HG03039 (cell line): Measurements from ENCODE around the gene PPM1E.
"Not testable (repeated sequence)": the region's sequence is repeated elsewhere in the genome, so short reads cannot be mapped to it uniquely, and the experiment has no call there.

Experiments used
- ATAC-seq: cut with Tn5 transposase; IDR thresholded peaks from one replicate; pipeline ENCODE4 v1.9.1; 2021; ENCODE audit warnings: mild to moderate bottlenecking, moderate library complexity; ENCODE audit not compliant: unreplicated experiment

Gene PPM1E

DNA sequence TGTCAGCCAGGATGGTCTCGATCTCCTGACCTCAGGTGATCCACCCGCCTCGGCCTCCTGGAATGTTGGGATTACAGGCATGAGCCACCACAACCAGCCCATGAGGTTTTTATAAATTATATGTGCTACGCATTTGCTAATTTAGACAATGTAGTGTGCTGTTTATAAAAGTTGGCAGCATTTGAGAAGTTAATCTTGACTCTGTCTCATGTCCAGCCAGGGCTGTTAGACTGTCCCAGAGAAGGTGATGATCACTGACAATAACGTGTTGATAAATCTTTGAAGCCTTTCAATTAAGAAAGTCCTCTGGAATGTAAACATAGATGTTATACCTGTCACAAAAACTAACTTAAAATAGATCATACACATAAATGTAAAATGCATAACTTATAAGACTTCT is 82.0 kb downstream of the PPM1E start:
- ATAC-seq, result no peak

GRCh38 chr17:58840820-58841612 is 85.4 kb downstream of the PPM1E start:
- no peak for ATAC-seq

DNA sequence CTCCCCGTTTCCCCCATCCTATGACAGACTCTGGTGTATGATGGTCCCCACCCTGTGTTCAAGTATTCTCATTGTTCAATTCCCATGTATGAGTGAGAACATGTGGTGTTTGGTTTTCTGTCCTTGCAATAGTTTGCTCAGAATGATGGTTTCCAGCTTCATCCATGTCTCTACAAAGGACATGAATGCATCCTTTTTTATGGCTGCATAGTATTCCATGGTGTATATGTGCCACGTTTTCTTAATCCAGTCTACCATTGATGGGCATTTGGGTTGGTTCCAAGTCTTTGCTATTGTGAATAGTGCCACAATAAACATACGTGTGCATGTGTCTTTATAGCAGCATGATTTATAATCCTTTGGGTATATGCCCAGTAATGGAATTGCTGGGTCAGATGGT is 90.8 kb downstream of the PPM1E start:
- ATAC-seq, result not testable (repeated sequence)

GRCh38 chr17:58850106-58850505 is 94.5 kb downstream of the PPM1E start:
- not testable (repeated sequence) for ATAC-seq

GRCh38 chr17:58865301-58865700 is 109.6 kb downstream of the PPM1E start:
- ATAC-seq, result no peak

DNA sequence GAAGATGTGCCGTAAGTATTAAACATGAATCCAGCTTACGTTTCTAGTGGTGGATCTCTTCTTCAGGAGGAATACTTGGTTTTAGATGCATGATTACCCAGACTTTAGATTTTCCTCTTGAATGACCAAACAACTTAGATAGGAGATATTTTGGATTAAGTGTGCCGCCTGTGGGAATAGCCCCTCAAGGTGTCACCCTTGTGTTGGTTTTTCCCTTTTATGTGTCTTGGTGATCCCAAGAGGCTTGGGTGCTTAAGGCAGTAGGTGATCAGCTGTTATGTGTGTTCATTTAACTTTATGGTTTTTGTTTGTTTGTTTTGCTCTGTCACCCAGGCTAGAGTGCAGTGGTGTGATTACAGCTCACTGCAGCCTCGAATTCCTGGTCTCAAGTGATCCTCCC is 115.1 kb downstream of the PPM1E start:
- ATAC-seq, result no peak

DNA sequence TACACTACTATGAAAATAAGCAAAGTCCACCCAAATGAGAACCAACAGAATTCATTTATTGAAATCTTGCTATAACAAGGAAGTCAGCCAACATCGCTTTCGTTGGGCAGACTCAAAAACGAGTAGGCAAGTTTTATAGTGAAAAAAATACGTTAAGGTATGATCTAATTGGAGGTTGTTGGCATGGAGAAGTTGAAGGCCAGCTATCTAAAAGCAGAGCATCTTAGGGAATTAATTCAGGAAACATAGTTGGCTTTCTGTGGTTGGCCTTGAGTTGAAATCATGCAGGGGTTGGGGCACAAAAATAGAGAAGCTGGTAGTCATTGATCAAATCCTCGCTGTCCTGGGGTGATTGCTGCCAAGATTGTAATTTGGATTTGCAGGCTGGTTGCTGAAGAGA is 118.3 kb downstream of the PPM1E start:
- no peak for ATAC-seq

- ATAC-seq, result no peak
These were observed 119.6 kb downstream of the PPM1E start for GRCh38 chr17:58875261-58875660.

DNA sequence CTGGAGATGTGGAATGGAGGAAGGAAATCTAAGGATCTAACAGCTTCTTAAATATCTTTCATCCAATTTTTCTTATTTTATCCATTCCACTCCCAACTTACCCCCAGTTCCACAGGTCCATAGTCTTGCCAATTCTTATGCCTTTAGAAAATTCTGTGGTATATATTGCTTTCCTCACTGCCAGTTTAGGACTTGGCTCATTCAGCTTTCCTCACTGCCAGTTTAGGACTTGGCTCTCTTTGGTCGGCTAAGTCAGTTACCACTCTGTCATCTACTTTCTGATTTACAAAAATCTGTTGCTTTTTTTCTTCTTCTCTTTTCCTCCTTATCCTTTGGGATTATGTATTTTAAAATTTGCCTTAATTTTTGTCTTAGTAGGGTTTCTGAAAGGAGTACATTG is 128.5 kb downstream of the PPM1E start:
- no peak for ATAC-seq

- ATAC-seq, result no peak
These were observed 130.9 kb downstream of the PPM1E start for GRCh38 chr17:58886514-58886913.

DNA sequence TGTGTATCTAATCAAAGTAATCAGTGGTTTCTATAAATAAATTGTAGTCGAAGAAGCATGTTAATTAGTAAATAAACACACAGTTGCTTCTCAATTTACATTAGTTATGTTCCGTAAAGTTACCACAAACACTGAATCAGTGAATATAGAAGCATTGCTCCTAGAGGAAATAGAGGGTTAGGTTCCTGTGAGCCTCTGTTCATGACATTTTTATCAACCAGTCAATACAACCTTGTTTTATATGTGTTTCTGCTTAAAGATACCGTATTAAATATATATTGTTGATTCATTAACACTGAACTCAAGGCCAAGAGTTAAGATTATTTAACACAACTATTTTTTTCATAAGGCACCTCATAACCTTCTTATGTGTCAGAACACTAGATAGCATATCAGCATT is 134.3 kb downstream of the PPM1E start:
- no peak for ATAC-seq

- no peak for ATAC-seq
These were observed 143.5 kb downstream of the PPM1E start for GRCh38 chr17:58899191-58899590.

DNA sequence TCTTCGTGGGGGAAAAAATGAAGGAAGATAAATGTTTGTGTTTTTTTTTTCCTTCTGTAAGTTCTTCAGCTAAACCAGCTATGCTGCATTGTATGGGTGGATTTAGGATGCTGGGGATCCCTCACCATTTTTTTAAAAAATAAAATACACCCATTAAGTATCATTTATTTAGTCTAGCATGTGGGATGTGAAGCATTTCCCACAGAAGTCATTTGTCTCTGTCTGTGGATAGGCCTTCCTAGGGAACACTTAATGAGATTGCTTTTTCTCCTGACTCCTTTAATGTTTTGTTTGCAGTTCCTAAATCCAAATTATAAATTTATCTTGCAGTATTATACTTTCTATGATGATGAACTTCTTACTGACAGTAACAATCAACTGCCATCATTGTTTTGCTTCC is 146.7 kb downstream of the PPM1E start:
- ATAC-seq, result no peak

DNA sequence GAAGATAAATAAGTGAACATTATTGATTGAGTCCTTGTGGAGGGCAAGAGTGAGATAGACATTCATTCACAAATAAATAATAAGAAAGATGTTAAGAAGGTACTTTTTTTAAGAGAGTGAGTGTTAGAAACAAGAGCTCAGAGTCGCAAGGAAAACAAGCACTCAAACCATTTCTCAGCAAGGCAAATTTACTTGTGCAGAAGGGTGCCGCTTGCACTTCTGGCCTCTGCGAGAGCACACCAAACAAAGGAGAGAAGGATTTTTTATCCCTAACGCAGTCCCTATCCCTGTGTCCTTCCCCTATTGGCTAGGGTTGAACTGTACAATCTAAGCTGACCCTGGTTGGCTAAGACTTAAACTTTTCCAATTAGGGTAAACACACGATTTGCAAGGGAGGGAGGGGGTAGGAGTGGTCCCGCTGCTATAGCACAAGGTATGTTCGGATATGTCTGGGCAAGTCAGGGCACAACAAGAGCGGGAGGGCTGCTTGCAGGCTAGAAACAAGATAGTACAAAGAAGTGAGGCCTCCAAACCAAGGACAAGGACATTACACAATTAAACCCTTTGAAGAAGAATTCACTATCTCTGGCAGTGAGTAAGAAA is 156.2 kb downstream of the PPM1E start:
- ATAC-seq, result no peak

- ATAC-seq, result no peak
These were observed 157.9 kb downstream of the PPM1E start for GRCh38 chr17:58913552-58913951.

GRCh38 chr17:58913971-58914769 is 158.5 kb downstream of the PPM1E start:
- ATAC-seq, result no peak

- ATAC-seq, result no peak
These were observed 161.6 kb downstream of the PPM1E start for GRCh38 chr17:58917228-58917627.

DNA sequence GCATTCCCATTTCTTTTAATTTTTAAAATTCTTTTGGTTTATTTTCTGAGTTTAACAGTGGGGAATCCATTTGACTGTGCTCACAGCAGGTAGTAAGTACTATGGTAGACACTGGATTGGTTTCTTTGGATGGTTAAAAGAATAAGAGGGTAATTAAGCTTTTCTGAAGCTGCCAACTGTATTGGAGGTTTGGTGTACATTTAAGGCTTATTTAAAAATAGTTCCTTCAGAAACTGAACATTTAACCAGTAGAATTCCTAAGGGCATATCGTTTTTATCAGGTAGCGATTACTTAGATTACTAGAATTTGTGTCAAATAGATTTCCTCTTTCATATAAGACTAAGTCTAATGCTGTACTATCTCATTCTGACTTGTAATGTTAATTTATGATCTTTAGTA is 162.4 kb downstream of the PPM1E start:
- ATAC-seq, result no peak

DNA sequence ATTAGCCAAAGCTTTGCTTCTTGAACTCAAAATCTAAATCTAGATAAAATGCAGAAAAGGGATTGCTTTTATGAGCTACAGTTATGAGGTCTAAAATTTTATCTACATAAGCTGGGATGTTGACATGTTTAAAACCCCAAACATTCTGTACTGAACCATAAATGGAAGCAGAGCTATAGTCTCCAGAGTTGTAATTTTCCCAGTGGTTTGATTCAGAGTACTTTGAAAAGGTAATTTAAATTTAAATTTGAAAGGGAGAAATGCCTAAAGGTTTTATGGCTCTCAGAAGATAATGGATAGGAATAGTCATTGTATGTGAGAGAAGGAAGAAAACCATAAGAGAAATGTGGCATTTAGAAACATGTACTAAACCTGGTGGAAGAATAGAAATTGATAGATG is 163.2 kb downstream of the PPM1E start:
- no peak for ATAC-seq

DNA sequence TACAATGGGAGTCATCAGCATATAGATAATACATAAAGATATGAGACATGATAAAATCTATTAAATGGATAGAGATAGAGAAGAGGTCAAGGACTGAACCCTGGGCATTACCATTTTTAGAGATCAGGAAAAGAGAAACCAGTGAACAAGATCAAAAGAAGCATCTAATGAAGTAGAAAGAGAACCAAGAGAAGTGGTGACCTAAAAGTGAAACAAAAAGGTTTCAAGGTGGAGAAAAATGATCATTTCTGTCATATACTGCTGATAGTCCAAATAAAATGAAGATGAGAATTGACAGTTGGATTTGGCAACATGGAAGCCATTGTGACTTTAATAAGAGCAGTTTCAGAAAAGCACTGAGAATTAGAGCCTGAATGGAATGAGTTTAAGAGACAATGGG is 165.1 kb downstream of the PPM1E start:
- no peak for ATAC-seq

- no peak for ATAC-seq
These were observed 177.3 kb downstream of the PPM1E start for GRCh38 chr17:58932956-58933355.

- no peak for ATAC-seq
These were observed 180.6 kb downstream of the PPM1E start for GRCh38 chr17:58936295-58936694.
